IPS-15b (cell line): ENCODE measurements around the gene ATP2C1.

Source experiments
- H3K27me3 ChIP-seq: one replicate; pipeline ENCODE4 v1.6.1; 2013; ENCODE audit warnings: low read length; ENCODE audit not compliant: control insufficient read depth, insufficient read depth
- H3K36me3 ChIP-seq: one replicate; pipeline ENCODE4 v1.6.1; 2013; ENCODE audit warnings: low read length; ENCODE audit not compliant: control insufficient read depth, insufficient read depth
- H3K4me1 ChIP-seq: one replicate; pipeline ENCODE4 v1.6.1; 2013; ENCODE audit warnings: mild to moderate bottlenecking, low read length; ENCODE audit not compliant: control insufficient read depth, insufficient read depth
- H3K4me3 ChIP-seq: one replicate; pipeline ENCODE4 v1.5.1; 2013; ENCODE audit warnings: low read depth, low read length
- H3K9ac ChIP-seq: one replicate; pipeline ENCODE4 v1.6.1; 2013; ENCODE audit warnings: low read depth, mild to moderate bottlenecking, low read length
- H3K9me3 ChIP-seq: one replicate; pipeline ENCODE4 v1.6.1; 2013; ENCODE audit warnings: mild to moderate bottlenecking, low read length; ENCODE audit not compliant: control insufficient read depth, insufficient read depth

ATP2C1 gene

DNA sequence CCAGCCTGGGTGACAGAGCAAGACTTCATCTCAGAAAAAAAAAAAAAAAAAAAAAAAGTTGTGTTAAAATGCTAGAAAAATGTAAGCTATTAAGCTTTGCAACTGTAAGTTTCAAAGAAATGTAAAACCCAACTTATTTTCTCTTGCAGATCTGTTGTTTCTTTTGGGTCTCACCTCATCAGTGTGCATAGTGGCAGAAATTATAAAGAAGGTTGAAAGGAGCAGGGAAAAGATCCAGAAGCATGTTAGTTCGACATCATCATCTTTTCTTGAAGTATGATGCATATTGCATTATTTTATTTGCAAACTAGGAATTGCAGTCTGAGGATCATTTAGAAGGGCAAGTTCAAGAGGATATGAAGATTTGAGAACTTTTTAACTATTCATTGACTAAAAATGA lies 107.2 kb downstream of the ATP2C1 start:
- no peak overlapping the region for H3K9ac ChIP-seq
- no peaks in the 10 kb centered on the region for H3K36me3 ChIP-seq
- no peaks in the 10 kb centered on the region for H3K4me1 ChIP-seq
- H3K9me3 ChIP-seq: no peaks in the 10 kb centered on the region
- H3K27me3 ChIP-seq: no peaks in the 10 kb centered on the region
- H3K4me3 ChIP-seq: no peak overlapping the region

DNA sequence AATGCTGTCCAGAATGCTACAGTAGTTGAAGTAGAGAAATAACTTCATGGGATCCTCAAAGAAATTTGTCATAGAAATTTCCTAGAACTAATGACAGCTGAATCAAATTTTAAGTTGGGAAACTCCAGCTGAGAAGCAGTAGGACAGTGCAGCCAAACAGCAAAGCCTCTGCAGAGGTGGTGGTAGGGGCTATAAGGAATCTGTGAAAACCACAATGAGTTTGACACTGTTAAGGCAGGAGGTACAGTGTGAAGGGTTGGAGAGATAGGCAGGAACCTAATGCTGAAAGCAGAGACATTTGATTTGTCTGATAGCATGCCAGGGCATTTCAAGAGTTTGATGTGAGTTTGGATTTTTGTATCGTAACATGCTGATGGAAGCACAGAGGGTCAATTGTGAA lies 110.7 kb downstream of the ATP2C1 start:
- Histone ChIP-seq H3K4me1 (no peaks in the 10 kb centered on the region), H3K9me3 (no peaks in the 10 kb centered on the region), H3K27me3 (no peaks in the 10 kb centered on the region), H3K4me3 (no peak overlapping the region), H3K36me3 (no peaks in the 10 kb centered on the region), H3K9ac (no peak overlapping the region)

DNA sequence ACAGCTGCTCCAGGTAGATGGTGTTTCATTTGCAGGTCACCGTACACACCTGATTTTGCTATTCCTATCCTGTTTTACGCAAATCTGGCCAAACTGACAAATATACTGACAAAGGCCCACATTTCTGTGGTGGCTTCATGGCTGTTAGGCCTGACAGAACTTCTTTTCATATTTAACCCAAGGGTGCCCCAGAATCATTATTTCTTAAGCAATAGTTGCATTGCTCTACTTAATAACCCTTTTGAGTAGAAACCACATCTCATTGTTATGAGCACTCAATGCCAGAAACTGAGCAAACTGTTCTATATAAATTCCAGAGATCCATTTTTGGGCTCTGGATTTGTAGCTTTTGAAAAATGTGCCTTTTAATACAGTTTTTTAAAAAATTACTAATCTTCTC lies 113.4 kb downstream of the ATP2C1 start:
- H3K9ac ChIP-seq: no peak overlapping the region
- no peak overlapping the region for H3K4me3 ChIP-seq
- H3K4me1 ChIP-seq: no peaks in the 10 kb centered on the region
- H3K9me3 ChIP-seq: no peaks in the 10 kb centered on the region
- H3K36me3 ChIP-seq: no peaks in the 10 kb centered on the region
- no peaks in the 10 kb centered on the region for H3K27me3 ChIP-seq

DNA sequence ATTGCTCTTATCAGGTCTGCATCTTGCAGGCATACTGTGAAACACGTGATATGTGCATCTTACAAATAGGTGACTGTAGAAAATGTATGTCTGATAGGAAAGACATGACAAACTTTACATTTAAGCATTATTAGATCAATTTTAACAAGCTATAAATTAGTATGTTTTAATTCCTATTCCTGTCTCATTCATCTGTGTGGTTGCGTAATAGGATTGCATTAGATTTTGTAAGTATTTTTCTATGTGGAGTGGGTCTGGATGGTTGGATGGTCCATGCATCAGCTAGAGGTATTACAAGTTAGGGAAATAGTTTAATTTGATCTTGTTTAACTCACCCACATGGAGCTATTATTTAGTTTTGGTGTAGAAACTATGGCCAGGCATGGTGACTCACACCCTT lies 113.9 kb downstream of the ATP2C1 start:
- no peak overlapping the region for H3K4me3 ChIP-seq

DNA sequence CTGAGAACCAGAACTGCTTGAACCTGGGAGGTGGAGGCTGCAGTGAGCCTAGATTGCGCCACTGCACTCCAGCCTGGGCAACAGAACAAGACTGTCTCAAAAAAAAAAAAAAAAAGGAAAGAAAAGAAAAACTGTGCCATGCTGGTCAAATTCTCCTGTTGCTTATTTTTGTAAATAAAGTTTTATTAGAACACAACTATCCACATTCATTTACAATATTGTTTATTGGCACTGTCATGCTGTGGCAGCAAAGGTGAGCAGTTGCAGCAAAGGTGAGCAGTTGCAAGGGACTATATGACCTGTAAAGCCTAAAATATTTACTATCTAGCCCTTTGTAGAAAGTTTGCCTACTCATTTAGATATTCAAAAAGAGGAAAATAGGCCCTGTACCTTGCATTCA lies 114.4 kb downstream of the ATP2C1 start:
- H3K4me3 ChIP-seq: no peak overlapping the region
- H3K4me1 ChIP-seq: no peaks in the 10 kb centered on the region
- no peaks in the 10 kb centered on the region for H3K36me3 ChIP-seq
- H3K27me3 ChIP-seq: no peaks in the 10 kb centered on the region
- no peaks in the 10 kb centered on the region for H3K9me3 ChIP-seq
- no peak overlapping the region for H3K9ac ChIP-seq

More for the DNA sequence above, 113.9 kb downstream of the ATP2C1 start:
- no peak overlapping the region for H3K9ac ChIP-seq
- H3K9me3 ChIP-seq: no peaks in the 10 kb centered on the region
- no peaks in the 10 kb centered on the region for H3K27me3 ChIP-seq
- no peaks in the 10 kb centered on the region for H3K4me1 ChIP-seq
- H3K36me3 ChIP-seq: no peaks in the 10 kb centered on the region

DNA sequence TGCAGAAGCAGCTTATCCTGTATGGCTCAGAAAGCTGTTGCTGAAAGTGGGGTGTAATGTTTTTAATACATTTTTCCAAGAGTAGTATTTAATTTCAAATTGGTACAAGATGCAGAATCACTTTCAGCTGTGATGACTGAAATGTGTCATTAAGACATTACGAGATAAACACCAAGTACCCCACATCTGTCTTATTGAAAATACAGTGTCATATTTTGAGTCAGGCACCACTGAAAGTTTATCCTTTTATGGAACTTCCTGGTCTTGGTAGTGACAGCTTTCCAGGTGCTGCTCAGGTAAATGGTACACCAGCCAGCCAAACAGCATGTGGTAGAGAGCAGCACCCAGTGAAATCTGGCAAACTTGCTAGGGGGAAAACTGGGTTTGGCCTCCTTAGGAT lies 115.8 kb downstream of the ATP2C1 start:
- no peak overlapping the region for H3K9ac ChIP-seq
- H3K4me3 ChIP-seq: no peak overlapping the region
- no peaks in the 10 kb centered on the region for H3K27me3 ChIP-seq
- no peaks in the 10 kb centered on the region for H3K4me1 ChIP-seq
- no peaks in the 10 kb centered on the region for H3K36me3 ChIP-seq
- no peaks in the 10 kb centered on the region for H3K9me3 ChIP-seq

DNA sequence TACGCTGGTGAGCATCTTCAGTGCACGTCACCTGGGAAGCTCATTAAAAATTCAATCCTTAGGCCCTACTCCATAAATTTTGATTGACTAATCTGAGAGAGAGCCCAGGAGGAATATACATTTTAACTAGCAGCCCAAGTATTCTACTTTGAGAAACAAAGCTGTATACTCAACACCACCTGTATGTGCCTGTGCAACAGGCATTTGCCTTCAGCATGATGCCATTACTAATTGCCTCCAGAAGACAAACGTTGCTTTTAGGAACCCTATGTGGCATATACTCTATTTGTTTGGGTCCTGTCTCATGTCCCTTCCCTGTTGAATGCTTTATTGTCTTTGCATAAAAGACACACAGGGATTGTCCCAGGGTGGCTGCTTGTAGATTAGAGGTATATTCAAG lies 125.1 kb downstream of the ATP2C1 start:
- Histone ChIP-seq H3K4me1 (no peaks in the 10 kb centered on the region), H3K27me3 (no peaks in the 10 kb centered on the region), H3K9me3 (no peaks in the 10 kb centered on the region), H3K9ac (no peak overlapping the region), H3K4me3 (no peak overlapping the region), H3K36me3 (no peaks in the 10 kb centered on the region)

DNA sequence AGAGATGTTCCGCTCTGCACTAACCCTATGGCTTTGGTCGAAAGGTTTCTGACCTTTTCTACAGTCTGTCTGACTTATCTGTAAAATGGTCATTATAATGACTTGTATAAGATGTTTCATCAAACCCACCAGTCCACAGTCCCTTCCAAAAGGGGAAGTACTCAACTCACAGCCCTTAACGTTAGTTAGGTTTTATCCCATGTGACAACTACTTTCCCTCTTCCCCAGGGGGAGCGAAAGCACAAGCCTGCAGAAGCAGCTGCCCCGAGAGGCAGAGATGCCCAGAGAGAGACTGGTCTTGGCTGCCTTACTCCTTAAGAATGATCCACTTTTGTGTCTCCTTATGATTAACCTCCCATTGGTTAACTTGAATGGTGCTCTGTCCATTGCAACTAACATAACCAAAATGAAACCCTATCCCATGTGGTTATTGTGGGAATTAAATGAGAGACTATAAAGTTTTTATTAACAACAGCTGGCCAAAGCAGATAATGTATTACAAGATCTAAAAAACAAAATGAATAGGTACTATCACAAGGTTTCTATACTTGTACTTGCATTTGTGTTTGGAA lies 126.3 kb downstream of the ATP2C1 start:
- H3K4me3 ChIP-seq: no peak overlapping the region
- H3K27me3 ChIP-seq: no peaks in the 10 kb centered on the region
- no peak overlapping the region for H3K9ac ChIP-seq
- no peaks in the 10 kb centered on the region for H3K4me1 ChIP-seq
- no peaks in the 10 kb centered on the region for H3K9me3 ChIP-seq
- no peaks in the 10 kb centered on the region for H3K36me3 ChIP-seq

DNA sequence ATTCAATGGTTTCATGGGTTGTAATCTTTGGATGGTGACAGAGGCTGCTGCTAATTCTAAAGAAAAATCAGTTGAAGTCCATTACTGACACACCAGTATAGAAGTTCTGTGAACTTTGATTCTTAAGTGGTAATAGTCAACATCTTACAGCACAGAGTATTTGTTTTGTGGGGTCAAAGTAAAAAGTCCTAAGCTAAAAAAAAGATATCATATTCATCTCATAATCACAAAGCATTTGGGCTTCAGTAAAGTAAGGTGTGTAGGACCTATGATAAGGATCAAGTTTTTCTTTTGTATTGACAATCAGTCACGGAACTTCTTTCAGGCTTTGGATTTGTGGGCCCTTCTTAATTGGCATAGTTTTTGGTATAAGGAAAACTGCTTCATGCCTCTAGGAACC lies 131.7 kb downstream of the ATP2C1 start:
- Histone ChIP-seq H3K27me3 (no peaks in the 10 kb centered on the region), H3K4me3 (no peak overlapping the region), H3K9me3 (no peaks in the 10 kb centered on the region), H3K36me3 (no peaks in the 10 kb centered on the region), H3K4me1 (no peaks in the 10 kb centered on the region), H3K9ac (no peak overlapping the region)

DNA sequence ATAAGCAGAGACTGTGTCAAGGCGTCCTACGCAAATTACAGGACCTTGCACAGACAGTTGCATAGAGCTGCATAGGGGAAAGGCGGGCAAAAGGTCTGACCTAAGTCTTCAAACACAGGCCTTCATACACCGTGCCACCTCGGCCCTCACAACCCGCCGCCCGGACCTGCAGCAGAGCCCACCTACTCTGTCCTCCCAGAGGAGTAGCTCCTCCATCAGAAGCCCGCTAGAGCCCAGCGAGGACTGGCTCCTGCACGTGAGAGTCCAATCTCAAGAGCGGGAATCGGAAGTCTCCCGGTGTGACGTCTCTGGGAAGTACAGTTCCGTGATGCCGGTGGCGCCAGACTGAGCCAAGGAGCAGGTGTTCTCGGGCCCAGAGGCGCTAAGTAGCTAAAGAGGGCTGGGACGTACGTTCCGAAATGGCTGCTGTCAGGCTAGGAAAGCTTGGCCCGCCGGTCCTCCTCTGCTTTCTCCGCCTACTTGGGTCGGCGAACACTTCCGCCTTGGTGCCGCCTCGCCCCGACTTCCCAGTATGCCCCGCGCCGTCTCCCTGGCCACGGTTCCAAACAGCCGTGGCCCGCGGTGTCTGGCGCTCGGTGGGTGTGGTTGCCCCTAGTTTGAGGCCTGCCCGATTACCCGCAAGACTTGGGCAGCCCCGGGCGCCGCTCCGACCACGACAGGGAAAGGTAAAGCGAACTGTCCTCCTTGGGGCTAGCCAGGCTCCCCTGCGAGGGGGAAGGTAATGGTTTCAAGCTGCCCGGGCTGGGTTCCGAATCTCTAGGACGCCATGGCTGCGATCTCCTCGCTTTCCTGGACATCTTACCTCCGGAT lies 132.7 kb downstream of the ATP2C1 start, which contains the start of the genes ASTE1 and NEK11:
TSS of gene ASTE1 (minus strand) at position 505 of the 831 bp plus-strand sequence. CDS start 1,519 bp downstream, outside the sequence.
TSS of gene NEK11 (plus strand) at position 557 of the 831 bp plus-strand sequence. CDS start 2,832 bp downstream, outside the sequence.
- Histone ChIP-seq H3K27me3 (no peaks in the 10 kb centered on the region), H3K9me3 (no peaks in the 10 kb centered on the region), H3K9ac (peak within 1 kb of the TSS; percentile 57), H3K36me3 (no peaks in the 10 kb centered on the region), H3K4me1 (no peaks in the 10 kb centered on the region), H3K4me3 (peak within 1 kb of the TSS; percentile 95)

DNA sequence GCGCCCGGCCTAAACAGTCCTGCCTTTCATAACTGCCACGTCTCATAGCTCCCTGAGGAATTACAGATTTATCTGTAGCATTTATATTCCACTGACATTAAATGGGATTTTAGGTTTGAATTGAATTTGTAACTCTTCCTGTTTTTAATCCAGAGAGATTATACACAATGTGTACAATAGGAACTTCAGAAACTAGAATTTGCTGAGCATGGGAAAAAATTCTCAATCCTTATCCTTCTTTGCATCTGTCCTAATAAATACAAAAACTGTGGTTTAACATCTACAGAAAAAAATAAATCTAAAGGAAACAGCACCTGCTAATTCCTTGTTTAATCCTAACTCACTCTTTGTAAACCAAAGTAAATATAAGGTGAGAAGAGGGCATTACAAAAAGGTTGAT lies 135.0 kb downstream of the ATP2C1 start:
- no peak overlapping the region for H3K9ac ChIP-seq

DNA sequence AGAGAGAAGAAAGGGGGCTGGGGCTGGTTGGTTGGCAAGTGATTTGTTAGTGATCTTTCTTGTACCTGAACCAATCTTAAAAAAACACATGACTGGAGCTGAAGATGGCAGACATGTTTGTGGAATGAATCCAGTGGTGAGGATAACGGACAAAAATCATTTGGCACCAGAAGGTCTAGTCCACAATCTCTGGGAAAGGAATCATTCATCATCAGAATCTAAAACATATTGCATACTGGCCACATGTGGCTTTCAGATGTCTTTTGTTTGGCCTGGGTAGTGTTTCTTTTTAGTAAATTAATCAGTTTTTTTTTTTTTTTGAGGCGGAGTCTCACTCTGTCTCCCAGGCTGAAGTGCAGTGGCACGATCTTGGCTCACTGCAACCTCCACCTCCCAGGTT lies 137.8 kb downstream of the ATP2C1 start:
- Histone ChIP-seq H3K36me3 (no peaks in the 10 kb centered on the region), H3K9ac (no peak overlapping the region), H3K9me3 (no peaks in the 10 kb centered on the region), H3K4me1 (no peaks in the 10 kb centered on the region), H3K27me3 (no peaks in the 10 kb centered on the region), H3K4me3 (no peak overlapping the region)

More for the DNA sequence above, 135.0 kb downstream of the ATP2C1 start:
- Histone ChIP-seq H3K36me3 (no peaks in the 10 kb centered on the region), H3K4me1 (no peaks in the 10 kb centered on the region), H3K27me3 (no peaks in the 10 kb centered on the region), H3K9me3 (no peaks in the 10 kb centered on the region), H3K4me3 (no peak overlapping the region)
